Measurements from ENCODE around the gene GADL1. TPM values are rescaled to one million over a fixed set of nuclear protein-coding genes. Genes with fewer than 3 reads are reported as not detected.

Gene GADL1
- total RNA-seq, 1 donor from 2014 or later: 0.12 TPM

GRCh38 chr3:30698549-30698948 lies 195.9 kb downstream of the GADL1 start:
- no peak overlapping the region for H3K4me3 Mint-ChIP-seq
- no peaks in the 10 kb centered on the region for H3K27me3 Mint-ChIP-seq (ENCODE audit: low read depth)
- no peak for DNase-seq (ENCODE audit: low read depth, low spot score)
- TF ChIP-seq CTCF (conservative IDR thresholded peaks at IDR 0.05): no peak
- peaks cover 2% of the 10 kb centered on the region for H3K4me1 Mint-ChIP-seq
- H3K27ac Mint-ChIP-seq (ENCODE audit: unreplicated experiment): no peak overlapping the region
- H3K36me3 Mint-ChIP-seq (ENCODE audit: low read depth): peaks cover 15% of the 10 kb centered on the region
- H3K9me3 Mint-ChIP-seq: peaks cover 11% of the 10 kb centered on the region

- Mint-ChIP-seq H3K27ac (ENCODE audit: unreplicated experiment) (no peak overlapping the region), H3K9me3 (no peaks in the 10 kb centered on the region), H3K27me3 (ENCODE audit: low read depth) (no peaks in the 10 kb centered on the region), H3K4me3 (no peak overlapping the region), H3K36me3 (ENCODE audit: low read depth) (peaks cover 6% of the 10 kb centered on the region), H3K4me1 (peaks cover 14% of the 10 kb centered on the region)
- no peak for DNase-seq (ENCODE audit: low read depth, low spot score)
- no peak for TF ChIP-seq CTCF (conservative IDR thresholded peaks at IDR 0.05)
Observed at GRCh38 chr3:30696896-30697295, 197.6 kb downstream of the GADL1 start.

GRCh38 chr3:30696403-30696819 lies 198.1 kb downstream of the GADL1 start:
- TF ChIP-seq CTCF (conservative IDR thresholded peaks at IDR 0.05): no peak
- Mint-ChIP-seq H3K4me3 (no peak overlapping the region), H3K9me3 (no peaks in the 10 kb centered on the region), H3K27me3 (ENCODE audit: low read depth) (no peaks in the 10 kb centered on the region), H3K36me3 (ENCODE audit: low read depth) (peaks cover 6% of the 10 kb centered on the region), H3K27ac (ENCODE audit: unreplicated experiment) (no peak overlapping the region), H3K4me1 (peaks cover 14% of the 10 kb centered on the region)
- DNase-seq (ENCODE audit: low read depth, low spot score): no peak

- peaks cover 21% of the 10 kb centered on the region for H3K4me1 Mint-ChIP-seq
- H3K36me3 Mint-ChIP-seq (ENCODE audit: low read depth): peaks cover 6% of the 10 kb centered on the region
- no peaks in the 10 kb centered on the region for H3K27me3 Mint-ChIP-seq (ENCODE audit: low read depth)
- DNase-seq (ENCODE audit: low read depth, low spot score): no peak
- no peaks in the 10 kb centered on the region for H3K9me3 Mint-ChIP-seq
- H3K27ac Mint-ChIP-seq (ENCODE audit: unreplicated experiment): no peak overlapping the region
- H3K4me3 Mint-ChIP-seq: no peak overlapping the region
- TF ChIP-seq CTCF (conservative IDR thresholded peaks at IDR 0.05): no peak
Observed at GRCh38 chr3:30695302-30696061, 199.0 kb downstream of the GADL1 start.

- H3K27me3 Mint-ChIP-seq (ENCODE audit: low read depth): no peaks in the 10 kb centered on the region
- DNase-seq (ENCODE audit: low read depth, low spot score): no peak
- no peak overlapping the region for H3K27ac Mint-ChIP-seq (ENCODE audit: unreplicated experiment)
- H3K36me3 Mint-ChIP-seq (ENCODE audit: low read depth): peaks cover 6% of the 10 kb centered on the region
- TF ChIP-seq CTCF (conservative IDR thresholded peaks at IDR 0.05): no peak
- H3K4me3 Mint-ChIP-seq: no peak overlapping the region
- peaks cover 24% of the 10 kb centered on the region for H3K4me1 Mint-ChIP-seq
- H3K9me3 Mint-ChIP-seq: no peaks in the 10 kb centered on the region
Observed at GRCh38 chr3:30694668-30695067, 199.8 kb downstream of the GADL1 start.
